Retinal pigment epithelial cell (primary cell): ENCODE results near the gene EFNA5.

Experiments
- DNase-seq: peaks from one replicate; pipeline ENCODE4 v3.0.0-alpha.2; 2010; ENCODE audit warnings: low read depth
- H3K4me3 ChIP-seq: 2 replicates; pipeline ENCODE4 v1.5.1; 2011; ENCODE audit warnings: mild to moderate bottlenecking, low read length, control low read depth, moderate library complexity
- CTCF ChIP-seq: conservative IDR thresholded peaks from 2 replicates; pipeline ENCODE4 v1.5.1; 2011; ENCODE audit warnings: low read depth, low read length, control low read depth, inconsistent platforms

Gene EFNA5

GRCh38 chr5:107566986-107567385 lies 103.8 kb downstream of the EFNA5 start:
- no peak for DNase-seq
- no peak overlapping the region for H3K4me3 ChIP-seq
- TF ChIP-seq CTCF = no peak

GRCh38 chr5:107565791-107566767 lies 104.7 kb downstream of the EFNA5 start:
- TF ChIP-seq CTCF = no peak
- H3K4me3 ChIP-seq = no peak overlapping the region
- no peak for DNase-seq

- no peak for TF ChIP-seq CTCF
- no peak overlapping the region for H3K4me3 ChIP-seq
- no peak for DNase-seq
Measured at GRCh38 chr5:107564931-107565372, 105.8 kb downstream of the EFNA5 start.

- H3K4me3 ChIP-seq = no peak overlapping the region
- no peak for DNase-seq
- no peak for TF ChIP-seq CTCF
Measured at GRCh38 chr5:107563959-107564544, 106.7 kb downstream of the EFNA5 start.

- no peak overlapping the region for H3K4me3 ChIP-seq
- DNase-seq = no peak
- TF ChIP-seq CTCF = no peak
Measured at GRCh38 chr5:107560377-107560776, 110.4 kb downstream of the EFNA5 start.

- H3K4me3 ChIP-seq = no peak overlapping the region
- TF ChIP-seq CTCF = no peak
Measured at GRCh38 chr5:107558823-107559375, 111.8 kb downstream of the EFNA5 start.

More at GRCh38 chr5:107558823-107559375, 111.8 kb downstream of the EFNA5 start:
- DNase-seq = no peak
